ENCODE data around the gene RNF208. TPM values are rescaled to one million over a fixed set of nuclear protein-coding genes. Genes with fewer than 3 reads are reported as not detected.

Gene RNF208
- total RNA-seq, 3 donors from 2014 or later = 3.3 to 6.0 (median 4.4) TPM

DNA sequence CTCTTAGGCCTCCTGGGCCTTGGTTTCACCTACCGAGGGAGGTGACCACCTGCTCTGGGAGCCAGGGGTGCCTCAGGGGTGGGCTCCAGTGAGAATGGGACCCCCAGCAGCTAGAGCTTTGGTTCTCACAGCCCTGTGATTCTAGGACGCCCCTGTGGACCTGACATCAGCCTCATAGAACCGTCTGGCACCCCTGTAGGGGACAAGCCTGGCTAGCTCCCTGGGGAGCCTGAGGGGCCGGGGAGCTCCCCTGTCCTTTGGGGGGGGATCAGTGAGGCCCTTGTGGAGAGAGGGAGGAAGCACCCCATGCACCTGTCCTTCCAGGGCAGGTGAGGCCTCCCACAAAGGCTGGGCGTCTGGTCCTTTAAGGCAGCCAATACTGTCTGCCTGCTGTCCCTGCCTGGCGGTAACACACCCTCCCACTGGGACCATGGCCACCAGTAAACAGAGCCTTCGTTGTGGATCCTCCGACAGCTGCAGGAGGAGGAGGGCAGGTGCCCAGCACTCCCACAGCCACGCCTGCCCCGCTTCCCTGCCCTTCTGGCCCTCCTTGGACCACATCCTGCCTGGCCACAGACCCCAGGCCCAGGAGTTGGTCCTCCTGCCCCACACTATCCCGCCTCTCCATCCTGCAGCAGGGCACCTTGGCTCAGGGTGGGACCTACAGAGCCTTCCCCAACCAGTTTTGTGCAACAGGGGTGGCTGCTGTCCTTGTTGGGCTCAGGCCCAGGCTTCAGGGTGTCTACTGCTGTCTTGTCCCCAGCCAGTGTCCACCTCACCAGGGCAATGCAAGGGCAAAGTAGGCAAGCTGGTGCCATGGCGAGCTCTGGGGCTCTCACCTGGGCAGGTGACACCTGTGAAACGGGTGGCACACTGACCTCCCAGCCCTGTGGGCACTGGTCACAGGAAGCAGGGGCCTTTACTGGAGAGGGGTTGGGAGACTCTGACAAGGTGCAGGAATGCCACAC, 16.0 kb upstream of the RNF208 start:
- H3K36me3 Mint-ChIP-seq (ENCODE audit: insufficient read depth) = peaks cover 9% of the 10 kb centered on the region
- H3K9me3 Mint-ChIP-seq = no peaks in the 10 kb centered on the region
- H3K4me3 Mint-ChIP-seq = no peak overlapping the region
- ATAC-seq = no peak
- peaks cover 23% of the 10 kb centered on the region for H3K4me1 Mint-ChIP-seq (ENCODE audit: low read depth)
- no peak for DNase-seq
- H3K27me3 Mint-ChIP-seq (ENCODE audit: low read depth) = peaks cover 2% of the 10 kb centered on the region

DNA sequence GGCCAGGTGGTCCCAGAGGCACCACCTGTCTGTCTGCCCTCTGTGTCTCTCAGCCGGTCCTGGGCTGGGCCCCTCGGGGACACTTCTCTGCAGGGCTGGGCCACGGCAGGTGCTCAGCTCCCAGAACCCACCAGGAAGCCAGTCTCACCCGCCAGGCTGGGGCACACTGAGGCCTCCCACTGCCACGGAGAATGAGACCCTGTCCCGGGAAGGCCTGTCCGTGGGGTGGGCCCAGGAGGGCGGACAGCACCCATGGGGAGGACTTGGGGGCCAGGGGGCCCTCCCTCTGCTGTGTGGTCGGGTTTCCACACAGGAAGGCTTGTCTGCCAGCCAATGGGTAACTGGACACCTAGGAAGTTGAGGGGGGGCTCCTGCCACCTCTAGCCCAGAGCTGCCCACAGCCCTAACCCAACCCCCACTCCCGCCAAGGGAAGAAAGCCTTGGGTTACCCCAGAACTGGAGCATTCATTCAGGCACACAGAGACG, 14.9 kb upstream of the RNF208 start:
- Mint-ChIP-seq H3K4me3 (no peak overlapping the region), H3K36me3 (ENCODE audit: insufficient read depth) (no peaks in the 10 kb centered on the region), H3K27me3 (ENCODE audit: low read depth) (peaks cover 2% of the 10 kb centered on the region), H3K9me3 (no peaks in the 10 kb centered on the region), H3K4me1 (ENCODE audit: low read depth) (peaks cover 13% of the 10 kb centered on the region)
- no peak for ATAC-seq
- no peak for DNase-seq

DNA sequence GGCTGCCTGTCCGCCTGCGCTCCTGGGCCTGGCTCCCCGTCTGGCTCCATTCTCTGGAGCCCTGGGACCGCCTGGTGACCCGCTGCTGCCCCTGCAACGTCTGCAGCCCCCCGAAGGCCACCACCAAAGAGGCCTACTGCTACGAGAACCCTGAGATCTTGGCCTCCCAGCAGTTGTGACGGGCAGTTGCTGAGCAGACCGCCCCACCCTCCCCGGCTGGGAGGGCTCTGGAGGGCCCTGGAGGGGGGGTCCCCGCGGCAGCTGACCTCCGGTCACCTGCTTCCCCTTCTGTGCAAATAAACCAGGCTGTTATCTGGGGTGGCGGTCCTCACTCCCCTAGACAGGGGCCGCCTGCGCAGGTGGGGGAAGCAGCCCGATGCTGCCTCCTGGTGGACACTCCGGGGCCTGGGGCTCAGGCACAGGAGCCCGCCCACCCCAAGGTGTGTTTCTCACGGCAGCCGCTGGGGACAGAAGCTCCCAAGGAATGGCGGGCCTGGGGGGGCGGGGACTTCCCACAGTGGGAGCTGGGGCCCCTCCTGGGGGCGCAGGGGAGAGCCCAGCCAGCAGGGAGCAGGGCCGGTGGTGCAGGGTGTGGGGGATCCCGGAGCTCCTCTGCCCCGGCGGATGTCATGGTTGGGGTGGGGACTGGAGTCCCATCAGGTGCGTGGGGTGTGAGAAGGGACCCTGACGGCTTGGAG, 14.3 kb upstream of the RNF208 start:
- H3K9me3 Mint-ChIP-seq = no peaks in the 10 kb centered on the region

DNA sequence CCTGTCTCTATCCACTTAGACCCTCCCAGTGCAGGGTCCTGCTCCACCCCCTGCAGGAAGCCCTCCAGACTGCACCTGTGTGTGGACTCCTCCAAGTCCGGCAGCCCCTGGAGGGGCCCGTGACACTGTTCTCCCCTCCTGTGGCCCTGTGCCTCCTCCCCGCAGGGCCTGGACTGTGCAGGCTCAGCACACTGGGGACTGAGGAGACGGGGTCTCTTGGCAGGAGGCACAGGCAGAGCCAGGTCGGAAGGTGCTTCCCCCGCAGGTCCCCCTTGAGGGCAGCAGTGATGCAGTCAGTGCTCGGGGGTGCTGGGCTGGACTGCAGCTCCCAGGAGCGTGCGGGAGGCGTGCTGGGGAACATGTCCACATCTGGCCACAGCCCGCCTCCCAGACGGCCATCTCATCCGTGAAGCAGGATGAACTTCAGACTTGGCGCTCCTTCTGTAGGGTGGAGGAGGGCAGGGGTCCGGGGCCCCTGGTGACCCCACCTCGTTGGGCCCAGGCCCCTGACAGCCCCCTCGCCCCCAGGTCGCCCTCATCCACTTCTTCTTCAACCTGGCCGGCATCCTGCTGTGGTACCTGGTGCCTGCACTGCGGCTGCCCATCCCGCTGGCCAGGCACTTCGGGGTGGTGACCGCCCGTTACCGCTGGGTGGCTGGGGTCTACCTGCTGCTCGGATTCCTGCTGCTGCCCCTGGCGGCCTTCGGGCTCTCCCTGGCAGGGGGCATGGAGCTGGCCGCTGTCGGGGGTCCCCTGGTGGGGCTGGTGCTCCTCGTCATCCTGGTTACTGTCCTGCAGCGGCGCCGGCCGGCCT, 13.6 kb upstream of the RNF208 start:
- no peaks in the 10 kb centered on the region for H3K36me3 Mint-ChIP-seq (ENCODE audit: insufficient read depth)
- ATAC-seq (no peak), DNase-seq (no peak)
- H3K9me3 Mint-ChIP-seq = no peaks in the 10 kb centered on the region
- peaks cover 13% of the 10 kb centered on the region for H3K4me1 Mint-ChIP-seq (ENCODE audit: low read depth)
- peaks cover 4% of the 10 kb centered on the region for H3K27me3 Mint-ChIP-seq (ENCODE audit: low read depth)
- no peak overlapping the region for H3K4me3 Mint-ChIP-seq

More for the DNA sequence above, 14.3 kb upstream of the RNF208 start:
- Mint-ChIP-seq H3K27me3 (ENCODE audit: low read depth) (peaks cover 4% of the 10 kb centered on the region), H3K4me3 (no peak overlapping the region), H3K4me1 (ENCODE audit: low read depth) (peaks cover 13% of the 10 kb centered on the region), H3K36me3 (ENCODE audit: insufficient read depth) (no peaks in the 10 kb centered on the region)
- DNase-seq (peak; percentile 93), ATAC-seq (peak; percentile 26 to 32)

DNA sequence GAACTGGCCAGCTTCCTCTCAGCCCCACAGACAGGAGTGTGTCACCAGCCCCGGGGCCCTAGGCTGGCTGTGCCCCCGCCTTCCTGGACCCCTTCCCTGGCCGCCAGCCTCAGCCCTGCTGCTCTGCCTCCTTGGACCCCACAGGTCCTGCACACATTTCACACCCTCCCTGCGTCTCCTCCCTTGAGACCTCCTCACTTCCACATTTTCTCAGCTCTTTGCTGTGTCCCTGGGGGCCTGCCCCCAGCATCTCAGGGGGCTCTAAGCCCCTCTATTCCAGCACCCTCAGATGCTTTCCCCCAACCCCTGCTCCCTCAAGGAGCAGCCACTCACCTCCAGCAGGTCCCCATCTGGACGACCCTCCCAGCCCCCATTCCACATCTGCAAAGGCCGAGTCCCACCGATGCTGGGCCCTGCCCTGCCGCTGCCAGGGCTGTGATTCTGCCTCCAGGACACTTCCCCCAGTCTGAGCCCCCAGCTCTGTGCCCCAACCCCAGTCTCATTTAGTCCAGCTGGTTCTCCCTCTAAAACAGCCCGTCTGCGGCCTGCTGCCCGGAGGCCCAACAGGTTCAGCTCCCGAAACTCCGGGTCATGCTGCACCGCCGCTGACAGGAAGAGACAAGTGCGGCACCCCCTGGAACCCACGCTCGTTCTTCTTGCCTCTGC, 12.9 kb upstream of the RNF208 start:
- Mint-ChIP-seq H3K36me3 (ENCODE audit: insufficient read depth) (no peaks in the 10 kb centered on the region), H3K9me3 (no peaks in the 10 kb centered on the region), H3K27me3 (ENCODE audit: low read depth) (peaks cover 4% of the 10 kb centered on the region), H3K4me3 (no peak overlapping the region), H3K4me1 (ENCODE audit: low read depth) (peaks cover 13% of the 10 kb centered on the region)
- DNase-seq = no peak
- no peak for ATAC-seq

DNA sequence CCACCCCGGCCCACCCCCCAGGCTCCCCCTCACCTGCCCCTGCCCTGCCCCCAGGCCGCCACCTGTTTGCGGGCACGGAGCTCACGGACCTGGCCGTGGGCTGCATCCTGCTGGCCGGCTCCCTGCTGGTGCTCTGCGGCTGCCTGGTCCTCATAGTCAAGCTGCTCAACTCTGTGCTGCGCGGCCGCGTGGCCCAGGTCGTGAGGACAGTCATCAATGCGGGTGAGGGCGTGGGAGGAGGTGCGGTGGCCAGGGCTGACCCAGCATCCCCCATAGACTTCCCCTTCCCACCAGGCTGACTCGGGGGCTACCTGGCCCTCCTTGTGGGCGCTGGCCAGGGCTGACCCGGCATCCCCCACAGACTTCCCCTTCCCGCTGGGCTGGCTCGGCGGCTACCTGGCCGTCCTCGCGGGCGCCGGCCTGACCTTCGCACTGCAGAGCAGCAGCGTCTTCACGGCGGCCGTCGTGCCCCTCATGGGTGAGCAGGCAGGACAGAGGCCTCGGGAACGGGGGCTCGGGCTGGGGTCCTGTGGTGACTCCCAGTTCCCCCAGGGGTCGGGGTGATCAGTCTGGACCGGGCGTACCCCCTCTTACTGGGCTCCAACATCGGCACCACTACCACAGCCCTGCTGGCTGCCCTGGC, 12.1 kb upstream of the RNF208 start:
- no peak for ATAC-seq
- Mint-ChIP-seq H3K27me3 (ENCODE audit: low read depth) (peaks cover 4% of the 10 kb centered on the region), H3K36me3 (ENCODE audit: insufficient read depth) (no peaks in the 10 kb centered on the region)

DNA sequence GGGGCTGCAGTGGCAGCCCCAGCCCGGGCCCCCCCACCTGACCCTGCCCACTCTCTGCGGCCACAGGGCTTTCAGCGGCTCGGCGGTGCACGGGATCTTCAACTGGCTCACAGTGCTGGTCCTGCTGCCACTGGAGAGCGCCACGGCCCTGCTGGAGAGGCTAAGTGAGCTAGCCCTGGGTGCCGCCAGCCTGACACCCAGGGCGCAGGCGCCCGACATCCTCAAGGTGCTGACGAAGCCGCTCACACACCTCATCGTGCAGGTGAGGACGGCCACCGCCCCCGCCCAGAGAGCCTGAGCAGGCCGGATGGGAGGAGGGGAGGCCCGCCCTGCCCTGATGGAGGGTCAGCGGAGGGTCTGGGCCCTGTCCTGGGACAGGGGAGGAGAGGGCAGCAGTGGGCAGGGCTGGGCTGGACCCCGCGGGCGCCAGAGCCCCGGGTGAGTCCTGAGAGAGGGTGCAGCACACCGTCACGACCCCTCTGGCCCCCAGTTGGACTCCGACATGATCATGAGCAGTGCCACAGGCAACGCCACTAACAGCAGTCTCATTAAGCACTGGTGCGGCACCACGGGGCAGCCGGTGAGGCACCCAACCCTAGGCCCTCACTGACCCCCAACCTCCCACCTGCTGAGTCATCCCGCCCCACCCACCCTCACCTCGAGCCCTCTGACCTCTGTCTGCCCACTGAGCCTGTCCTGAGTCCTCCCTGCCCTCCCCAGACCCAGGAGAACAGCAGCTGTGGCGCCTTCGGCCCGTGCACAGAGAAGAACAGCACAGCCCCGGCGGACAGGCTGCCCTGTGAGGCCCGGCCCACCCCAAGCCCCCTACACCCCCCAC, 11.3 kb upstream of the RNF208 start:
- no peak for ATAC-seq
- no peak overlapping the region for H3K4me3 Mint-ChIP-seq
- peaks cover 2% of the 10 kb centered on the region for H3K4me1 Mint-ChIP-seq (ENCODE audit: low read depth)
- peaks cover 7% of the 10 kb centered on the region for H3K27me3 Mint-ChIP-seq (ENCODE audit: low read depth)
- DNase-seq = no peak
- no peaks in the 10 kb centered on the region for H3K9me3 Mint-ChIP-seq
- no peaks in the 10 kb centered on the region for H3K36me3 Mint-ChIP-seq (ENCODE audit: insufficient read depth)

More for the DNA sequence above, 12.1 kb upstream of the RNF208 start:
- H3K4me3 Mint-ChIP-seq = no peak overlapping the region
- no peaks in the 10 kb centered on the region for H3K9me3 Mint-ChIP-seq
- no peak for DNase-seq
- peaks cover 8% of the 10 kb centered on the region for H3K4me1 Mint-ChIP-seq (ENCODE audit: low read depth)

DNA sequence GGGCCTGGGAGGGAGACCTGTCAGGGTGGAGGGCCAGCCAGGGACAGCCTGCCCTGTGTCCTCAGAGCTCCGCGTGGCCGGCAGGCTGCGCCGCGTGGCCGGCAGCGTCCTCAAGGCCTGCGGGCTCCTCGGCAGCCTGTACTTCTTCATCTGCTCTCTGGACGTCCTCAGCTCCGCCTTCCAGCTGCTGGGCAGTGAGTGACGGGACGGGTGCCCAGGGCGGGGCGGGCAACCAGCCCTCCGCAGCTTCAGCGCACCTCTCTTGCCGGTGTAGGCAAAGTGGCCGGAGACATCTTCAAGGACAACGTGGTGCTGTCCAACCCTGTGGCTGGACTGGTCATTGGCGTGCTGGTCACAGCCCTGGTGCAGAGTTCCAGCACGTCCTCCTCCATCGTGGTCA, 10.5 kb upstream of the RNF208 start:
- no peaks in the 10 kb centered on the region for H3K9me3 Mint-ChIP-seq
- ATAC-seq (no peak), DNase-seq (no peak)
- peaks cover 2% of the 10 kb centered on the region for H3K4me1 Mint-ChIP-seq (ENCODE audit: low read depth)
- peaks cover 9% of the 10 kb centered on the region for H3K27me3 Mint-ChIP-seq (ENCODE audit: low read depth)
- H3K4me3 Mint-ChIP-seq = no peak overlapping the region
- H3K36me3 Mint-ChIP-seq (ENCODE audit: insufficient read depth) = no peaks in the 10 kb centered on the region

DNA sequence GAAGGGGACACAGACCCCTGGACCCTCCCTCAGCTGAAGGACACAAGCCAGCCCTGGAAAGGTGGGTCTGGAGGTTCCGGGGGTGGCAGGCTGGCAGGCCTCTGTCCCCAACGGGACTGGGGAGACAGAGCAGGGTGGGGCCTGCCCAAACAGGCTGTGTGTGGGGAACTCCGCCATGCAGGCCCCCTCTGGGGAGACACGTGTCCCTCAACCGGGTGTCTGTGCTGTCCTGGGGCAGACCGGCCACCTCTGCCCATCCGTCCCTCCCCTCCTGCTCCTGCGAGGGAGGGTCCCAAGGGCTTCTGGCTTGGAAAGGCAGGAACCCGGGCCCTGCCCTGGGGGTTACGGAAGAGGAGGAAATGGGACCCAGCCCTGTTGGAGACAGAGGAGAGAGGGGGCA, 10.1 kb upstream of the RNF208 start:
- peaks cover 10% of the 10 kb centered on the region for H3K27me3 Mint-ChIP-seq (ENCODE audit: low read depth)
- no peak overlapping the region for H3K4me3 Mint-ChIP-seq
- H3K9me3 Mint-ChIP-seq = no peaks in the 10 kb centered on the region
- peaks cover 3% of the 10 kb centered on the region for H3K4me1 Mint-ChIP-seq (ENCODE audit: low read depth)
- no peak for ATAC-seq
- H3K36me3 Mint-ChIP-seq (ENCODE audit: insufficient read depth) = no peaks in the 10 kb centered on the region
- no peak for DNase-seq

DNA sequence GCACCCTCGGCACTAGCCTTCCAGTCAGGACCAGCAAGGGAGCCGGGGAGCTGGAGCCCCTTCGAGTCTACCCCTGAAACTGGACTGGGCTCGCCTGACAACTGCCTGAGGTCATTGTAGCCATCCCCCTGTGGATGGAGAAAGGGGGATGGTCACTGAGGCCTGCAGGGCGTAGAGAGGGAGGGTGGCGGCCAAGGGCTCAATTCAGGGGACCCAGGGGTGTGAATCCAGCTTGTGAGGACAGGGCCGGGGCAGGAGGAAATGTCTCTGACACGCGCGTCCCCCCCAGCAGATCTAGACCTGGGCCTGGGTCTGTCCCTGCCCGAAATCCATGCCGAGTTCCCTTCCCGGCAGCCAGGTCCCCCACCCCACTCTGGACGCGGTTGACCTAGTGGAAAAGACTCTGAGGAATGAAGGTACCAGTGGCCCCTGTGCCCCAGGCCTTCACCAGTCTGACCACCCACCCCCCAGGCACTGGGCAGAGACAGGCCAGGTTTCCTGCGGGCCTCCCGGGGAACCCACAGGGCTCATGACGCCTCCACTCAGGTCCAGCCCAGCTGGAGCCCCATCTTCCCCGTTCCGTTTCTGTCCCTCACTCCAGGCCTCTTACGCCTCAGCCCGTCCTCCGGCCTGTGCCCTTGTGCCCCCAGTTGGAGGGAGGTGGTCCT, 9.5 kb upstream of the RNF208 start:
- H3K36me3 Mint-ChIP-seq (ENCODE audit: insufficient read depth) = no peaks in the 10 kb centered on the region
- DNase-seq (no peak), ATAC-seq (no peak)
- H3K9me3 Mint-ChIP-seq = no peaks in the 10 kb centered on the region
- H3K4me3 Mint-ChIP-seq = no peak overlapping the region
- peaks cover 3% of the 10 kb centered on the region for H3K4me1 Mint-ChIP-seq (ENCODE audit: low read depth)
- peaks cover 10% of the 10 kb centered on the region for H3K27me3 Mint-ChIP-seq (ENCODE audit: low read depth)

DNA sequence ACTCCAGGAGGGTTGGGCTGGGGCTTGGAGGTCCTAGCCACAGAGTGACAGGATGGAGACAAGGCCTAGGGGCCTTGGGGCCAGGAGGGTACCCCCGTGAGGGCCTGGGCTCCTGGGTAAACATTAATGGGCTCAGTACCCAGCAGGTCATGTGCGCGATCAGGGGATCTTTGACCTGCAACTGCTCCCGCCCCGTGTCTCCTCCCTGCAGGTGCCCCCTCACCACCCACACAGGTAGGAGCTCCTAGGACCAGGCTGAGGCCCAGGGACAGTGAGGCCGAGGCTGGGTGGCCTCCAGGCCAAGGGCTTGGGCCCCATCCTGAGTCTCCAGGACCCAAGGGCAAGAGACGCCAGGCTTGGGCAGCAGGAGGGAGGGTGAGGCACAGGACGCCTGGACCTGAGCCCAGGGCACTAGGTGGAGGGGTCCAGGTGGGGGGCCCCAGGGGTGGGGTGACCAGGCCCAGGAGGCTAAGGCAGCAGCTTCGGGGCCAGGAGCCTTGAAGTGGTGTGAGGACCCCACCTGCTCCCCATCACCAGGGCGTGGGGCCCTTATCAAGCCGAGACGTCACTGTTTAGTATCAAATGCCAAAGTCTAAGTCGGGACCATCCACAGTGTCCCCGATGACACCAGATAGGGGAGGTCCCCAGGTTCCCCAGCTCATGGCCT, 8.8 kb upstream of the RNF208 start, which contains the start of gene SLC34A3:
SLC34A3 (plus strand) TSS at position 197 of the 667 bp plus-strand sequence. CDS start 802 bp downstream, outside the sequence.
- H3K27me3 Mint-ChIP-seq (ENCODE audit: low read depth) = peaks cover 10% of the 10 kb centered on the region
- no peaks in the 10 kb centered on the region for H3K9me3 Mint-ChIP-seq
- ATAC-seq (no peak), DNase-seq (no peak)
- H3K4me3 Mint-ChIP-seq = no peak within 1 kb of the TSS
- H3K4me1 Mint-ChIP-seq (ENCODE audit: low read depth) = peaks cover 3% of the 10 kb centered on the region
- H3K36me3 Mint-ChIP-seq (ENCODE audit: insufficient read depth) = no peaks in the 10 kb centered on the region
